OCI-LY1 (cell line): Measurements from ENCODE around the gene ACER1.

Experiments used
- CTCF ChIP-seq: fragments of 200-600 bp; sonication (generic), shearing (Covaris generic); IDR thresholded peaks from 2 replicates; pipeline ENCODE4 v1.5.1; 2017; ENCODE audit warnings: mild to moderate bottlenecking, antibody characterized with exemption, low read length, moderate library complexity, mixed read lengths
- EZH2 ChIP-seq: fragments of 200-600 bp; sonication (generic), shearing (Covaris generic); IDR thresholded peaks from 2 replicates; pipeline ENCODE4 v1.8.0; 2017; ENCODE audit warnings: borderline replicate concordance, mixed run types, mild to moderate bottlenecking, antibody characterized with exemption, low read length, moderate library complexity, mixed read lengths

- TF ChIP-seq EZH2 (no peak), CTCF (no peak)
These were observed 26.3 kb upstream of the ACER1 start for GRCh38 chr19:6359568-6360341.
